Measurements from ENCODE around the gene GSE1.

GRCh38 chr16:85661740-85662481 lies 48.8 kb downstream of the GSE1 start:
- TF ChIP-seq POLR2A (IDR thresholded peaks at IDR 0.05; ENCODE audit: low read length) (no peak), GATA1 (IDR thresholded peaks at IDR 0.05; ENCODE audit: low read depth, low read length) (no peak)
